Measurements from ENCODE around the gene OCLN. TPM values are rescaled to one million over a fixed set of nuclear protein-coding genes. Genes with fewer than 3 reads are reported as not detected.
"Not testable (repeated sequence)": the region's sequence is repeated elsewhere in the genome, so short reads cannot be mapped to it uniquely, and the experiment has no call there.

Gene OCLN
- total RNA-seq, 1 donor: 0.10 TPM

DNA sequence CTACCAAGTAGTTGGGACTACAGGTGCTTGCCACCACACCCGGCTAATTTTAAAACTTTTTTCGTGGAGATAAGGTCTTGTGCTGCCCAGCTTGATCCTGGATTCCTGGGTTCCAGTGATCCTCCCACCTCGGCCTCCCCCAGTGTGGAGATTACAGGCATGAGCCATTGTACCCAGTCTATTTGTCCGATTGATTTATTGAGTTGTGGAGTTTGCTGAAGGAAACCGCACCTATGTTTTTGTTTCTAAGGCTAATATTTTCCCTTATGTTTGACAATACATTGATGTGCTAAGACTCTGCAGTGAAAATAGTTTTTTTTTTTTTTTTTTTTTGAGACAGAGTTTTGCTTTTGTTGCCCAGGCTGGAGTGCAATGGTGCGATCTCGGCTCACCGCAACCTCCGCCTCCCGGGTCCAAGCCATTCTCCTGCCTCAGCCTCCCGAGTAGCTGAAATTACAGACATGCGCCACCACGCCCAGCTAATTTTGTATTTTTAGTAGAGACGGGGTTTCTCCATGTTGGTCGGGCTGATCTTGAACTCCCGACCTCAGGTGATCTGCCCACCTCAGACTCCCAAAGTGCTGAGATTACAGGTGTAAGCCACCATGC lies 20.0 kb upstream of the OCLN start:
- not testable (repeated sequence) for H3K4me1 ChIP-seq (ENCODE audit: insufficient read depth, low read length); H3K9me3 ChIP-seq (ENCODE audit: low read depth, low read length); H3K27me3 ChIP-seq (ENCODE audit: insufficient read depth, low read length)

DNA sequence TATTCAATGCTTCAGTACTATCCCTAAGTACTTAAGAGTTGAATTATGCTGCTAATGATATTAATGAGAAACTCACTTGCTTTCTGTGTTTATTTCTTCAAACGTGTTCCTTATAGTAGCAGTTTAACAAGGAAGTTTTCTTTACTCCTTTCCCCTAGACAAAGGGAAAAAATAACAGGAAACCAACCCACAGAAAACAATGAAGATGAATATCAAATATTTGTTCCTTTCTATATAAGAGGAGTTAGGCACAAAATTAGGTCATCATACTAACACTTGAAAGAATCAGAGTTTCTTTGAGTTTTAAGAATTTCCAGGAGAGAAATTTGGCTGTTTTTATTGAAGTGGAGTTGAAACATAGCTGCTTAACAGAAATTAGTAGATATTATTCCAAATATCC lies 15.4 kb upstream of the OCLN start:
- Histone ChIP-seq H3K27me3 (ENCODE audit: insufficient read depth, low read length) (no peaks in the 10 kb centered on the region), H3K9me3 (ENCODE audit: low read depth, low read length) (no peaks in the 10 kb centered on the region), H3K4me1 (ENCODE audit: insufficient read depth, low read length) (no peaks in the 10 kb centered on the region), H3K4me3 (ENCODE audit: low read length) (no peak overlapping the region)

More for the DNA sequence above, 20.0 kb upstream of the OCLN start:
- not testable (repeated sequence) for H3K4me3 ChIP-seq (ENCODE audit: low read length)

DNA sequence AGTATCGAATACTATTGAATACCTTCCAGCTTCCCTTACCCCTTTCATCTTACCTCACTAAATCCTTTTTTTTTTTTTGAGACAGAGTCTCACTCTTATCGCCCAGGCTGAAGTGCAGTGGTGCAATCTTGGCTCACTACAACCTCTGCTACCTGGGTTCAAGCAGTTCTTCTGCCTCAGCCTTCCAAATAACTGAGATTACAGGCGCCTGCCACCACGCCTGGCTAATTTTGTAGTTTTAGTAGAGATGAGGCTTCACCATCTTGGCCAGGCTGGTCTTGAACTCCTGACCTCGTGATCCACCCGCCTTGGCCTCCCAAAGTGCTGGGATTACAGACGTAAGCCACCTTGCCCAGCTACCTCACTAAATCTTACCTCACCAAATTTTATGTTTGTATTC lies 14.3 kb upstream of the OCLN start:
- H3K4me3 ChIP-seq (ENCODE audit: low read length); H3K4me1 ChIP-seq (ENCODE audit: insufficient read depth, low read length); H3K27me3 ChIP-seq (ENCODE audit: insufficient read depth, low read length); H3K9me3 ChIP-seq (ENCODE audit: low read depth, low read length): not testable (repeated sequence)

DNA sequence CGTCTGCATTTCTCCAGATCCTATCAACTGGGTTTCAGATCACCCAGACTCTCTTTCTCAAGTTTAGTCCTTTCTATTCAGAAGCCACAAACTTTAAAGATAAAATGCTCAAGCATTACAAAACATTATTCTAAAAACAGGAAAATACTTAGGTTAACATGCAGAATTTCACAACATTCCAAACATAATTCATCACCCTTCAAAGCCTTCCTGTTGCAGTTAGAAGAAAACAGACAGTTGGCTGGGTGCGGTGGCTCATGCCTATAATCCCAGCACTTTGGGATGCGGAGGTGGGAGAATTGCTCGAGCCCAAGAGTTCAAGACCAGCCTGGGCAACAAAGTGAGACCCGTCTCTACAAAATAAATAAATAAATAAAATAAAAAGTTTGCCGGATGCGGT lies 7.7 kb upstream of the OCLN start:
- Histone ChIP-seq H3K27me3 (ENCODE audit: insufficient read depth, low read length) (peaks cover 2% of the 10 kb centered on the region), H3K4me3 (ENCODE audit: low read length) (no peak overlapping the region), H3K4me1 (ENCODE audit: insufficient read depth, low read length) (peaks cover 11% of the 10 kb centered on the region), H3K9me3 (ENCODE audit: low read depth, low read length) (no peaks in the 10 kb centered on the region)

DNA sequence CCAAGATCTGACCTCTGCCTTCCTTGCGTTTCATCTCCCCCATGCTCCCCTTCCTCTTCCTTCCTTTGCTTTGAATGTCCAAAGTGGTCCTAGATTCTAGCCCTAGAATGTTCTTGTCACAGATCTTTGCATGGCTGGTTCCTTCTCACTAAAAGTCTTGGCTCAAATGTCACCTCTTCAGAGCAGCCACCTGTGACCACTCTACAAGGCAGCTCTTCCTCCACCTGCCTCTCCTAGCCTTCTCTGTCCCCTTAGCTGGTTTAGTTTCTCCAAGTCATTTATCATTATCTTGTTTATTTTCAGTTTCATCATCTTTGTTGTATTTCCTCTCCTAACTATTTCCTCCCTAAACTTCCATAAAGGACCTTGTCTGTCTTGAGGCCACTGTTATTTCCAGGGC lies 7.1 kb upstream of the OCLN start:
- no peak overlapping the region for H3K4me3 ChIP-seq (ENCODE audit: low read length)
- peaks cover 2% of the 10 kb centered on the region for H3K27me3 ChIP-seq (ENCODE audit: insufficient read depth, low read length)
- no peaks in the 10 kb centered on the region for H3K9me3 ChIP-seq (ENCODE audit: low read depth, low read length)
- H3K4me1 ChIP-seq (ENCODE audit: insufficient read depth, low read length): peaks cover 11% of the 10 kb centered on the region

DNA sequence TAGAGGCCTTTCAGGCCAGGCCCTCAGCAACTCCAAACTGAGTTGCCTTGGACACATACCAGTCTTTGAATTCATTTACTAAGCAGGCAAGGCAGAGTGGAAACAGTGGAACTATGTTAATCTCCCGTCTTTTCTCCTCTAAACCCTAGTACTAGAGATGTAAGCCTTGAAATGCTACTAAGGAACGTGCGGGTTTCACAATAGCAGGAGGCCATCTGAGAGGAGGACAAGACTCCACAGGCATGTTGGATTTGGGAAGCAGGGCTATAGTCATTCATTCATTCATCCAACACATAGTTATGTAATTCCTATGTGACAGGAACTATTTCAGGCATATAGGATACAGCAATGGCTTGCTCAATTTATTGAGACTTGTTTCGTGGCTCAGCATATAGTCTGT lies 3.3 kb upstream of the OCLN start:
- no peak overlapping the region for H3K4me3 ChIP-seq (ENCODE audit: low read length)

DNA sequence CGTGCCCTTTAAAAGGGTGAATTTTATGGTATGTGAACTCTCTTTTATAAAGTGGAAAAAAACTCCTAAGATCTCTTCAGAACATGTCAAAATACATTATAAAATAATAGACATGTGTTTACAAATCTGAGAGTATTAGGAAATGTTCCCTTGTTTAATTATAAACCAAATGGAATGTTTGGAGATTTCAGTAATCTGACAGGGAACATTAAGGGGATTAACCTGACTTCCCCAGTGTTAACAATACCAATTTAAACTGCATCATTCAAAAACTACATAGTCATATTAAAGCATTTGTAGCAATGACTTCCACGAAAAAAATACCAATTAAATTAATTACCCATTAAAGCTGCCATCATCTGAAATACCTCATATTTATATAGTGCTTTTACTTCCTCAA lies 1.6 kb upstream of the OCLN start:
- peaks cover 44% of the 10 kb centered on the region for H3K27me3 ChIP-seq (ENCODE audit: insufficient read depth, low read length)

More for the DNA sequence above, 3.3 kb upstream of the OCLN start:
- H3K9me3 ChIP-seq (ENCODE audit: low read depth, low read length): no peaks in the 10 kb centered on the region
- H3K4me1 ChIP-seq (ENCODE audit: insufficient read depth, low read length): peaks cover 32% of the 10 kb centered on the region
- H3K27me3 ChIP-seq (ENCODE audit: insufficient read depth, low read length): peaks cover 30% of the 10 kb centered on the region

DNA sequence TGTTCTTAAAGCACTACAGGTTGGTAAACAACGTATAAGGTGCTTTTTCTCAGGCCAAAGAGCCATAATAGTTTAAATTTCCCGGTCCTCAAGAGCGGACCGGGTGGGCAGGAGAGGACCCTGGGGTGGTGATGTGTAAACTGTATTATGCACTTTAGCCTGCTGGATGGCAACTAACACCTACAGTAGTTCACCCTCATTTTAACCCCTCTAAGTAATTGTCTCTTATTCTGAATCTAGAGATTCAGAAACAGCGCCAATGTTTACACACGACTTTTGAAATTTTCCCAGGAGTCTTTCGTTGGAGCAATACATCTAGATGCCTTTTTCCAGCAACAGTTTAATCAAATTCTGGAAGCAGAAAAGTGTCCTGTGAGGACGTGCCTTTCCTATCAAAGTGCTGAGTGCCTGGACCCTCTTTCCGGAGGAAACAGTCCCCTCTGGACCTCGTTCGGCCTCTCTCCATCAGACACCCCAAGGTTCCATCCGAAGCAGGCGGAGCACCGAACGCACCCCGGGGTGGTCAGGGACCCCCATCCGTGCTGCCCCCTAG lies 676 bp upstream of the OCLN start:
- no peaks in the 10 kb centered on the region for H3K9me3 ChIP-seq (ENCODE audit: low read depth, low read length)
- peaks cover 21% of the 10 kb centered on the region for H3K4me1 ChIP-seq (ENCODE audit: insufficient read depth, low read length)
- H3K27me3 ChIP-seq (ENCODE audit: insufficient read depth, low read length): peaks cover 44% of the 10 kb centered on the region
- H3K4me3 ChIP-seq (ENCODE audit: low read length): no peak overlapping the region

More for the DNA sequence above, 1.6 kb upstream of the OCLN start:
- no peak overlapping the region for H3K4me3 ChIP-seq (ENCODE audit: low read length)
- no peaks in the 10 kb centered on the region for H3K9me3 ChIP-seq (ENCODE audit: low read depth, low read length)
- H3K4me1 ChIP-seq (ENCODE audit: insufficient read depth, low read length): peaks cover 21% of the 10 kb centered on the region

DNA sequence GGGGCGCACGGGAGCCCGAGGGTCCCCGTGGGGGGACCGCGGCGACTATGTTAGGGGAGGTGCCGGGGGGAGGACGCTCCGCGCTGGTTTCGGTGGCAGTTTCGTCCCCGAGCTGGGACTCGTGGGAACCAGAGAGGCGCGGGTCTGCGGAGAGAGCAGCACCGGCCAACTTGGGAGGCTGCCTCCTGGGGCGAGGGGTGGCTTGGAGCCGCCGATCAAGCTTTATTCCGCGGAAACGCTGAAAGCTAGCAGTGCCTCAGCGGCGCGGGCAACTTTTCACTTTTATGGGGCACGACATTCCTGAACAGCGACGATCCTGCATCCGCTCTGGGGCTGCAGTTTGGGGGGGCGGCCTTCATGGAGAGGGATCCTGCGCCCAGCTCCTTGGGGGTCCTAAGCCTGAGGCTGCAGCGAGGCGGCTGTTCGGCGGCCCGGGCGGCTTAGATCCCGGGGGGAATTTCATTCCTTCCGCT lies 369 bp downstream of the OCLN start:
- Histone ChIP-seq H3K4me1 (ENCODE audit: insufficient read depth, low read length) (peaks cover 21% of the 10 kb centered on the region), H3K27me3 (ENCODE audit: insufficient read depth, low read length) (peaks cover 44% of the 10 kb centered on the region), H3K9me3 (ENCODE audit: low read depth, low read length) (no peaks in the 10 kb centered on the region), H3K4me3 (ENCODE audit: low read length) (peak overlapping the region; percentile 33)

DNA sequence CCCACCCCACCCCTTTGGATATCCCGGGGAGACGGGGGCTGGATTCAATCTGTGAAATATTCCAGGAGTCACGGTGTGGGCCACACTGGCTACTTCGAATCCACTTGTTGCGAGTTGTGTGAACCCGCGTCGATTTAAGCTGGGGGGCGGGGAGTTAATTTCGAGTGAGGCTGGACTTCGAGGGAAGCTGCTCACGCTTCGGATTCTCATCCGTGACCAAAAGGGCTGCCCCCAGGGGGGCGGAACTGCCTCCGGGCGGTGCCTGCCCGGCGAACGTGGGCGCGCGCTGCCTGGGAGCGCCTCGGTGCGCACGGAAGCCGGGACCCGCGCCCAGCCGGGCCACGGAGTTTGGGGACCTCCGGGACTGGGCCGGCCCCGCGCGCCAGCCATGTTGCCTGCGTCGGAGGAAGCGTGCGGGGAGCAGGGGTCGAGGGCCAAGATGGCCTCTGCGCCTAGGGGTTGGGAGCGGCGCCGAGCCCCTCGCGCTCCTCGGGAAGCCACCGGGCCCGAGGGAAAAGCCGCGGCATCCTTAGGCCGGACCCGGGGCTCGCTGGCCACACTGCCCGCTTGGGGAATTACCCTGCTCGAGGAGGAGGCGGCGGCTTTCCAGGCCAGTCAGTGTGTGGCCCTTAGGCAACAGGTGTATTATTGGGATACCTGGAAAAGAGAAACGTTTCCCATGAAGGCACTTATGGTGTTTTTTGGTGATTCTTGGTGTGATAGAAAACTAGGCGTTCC lies 975 bp downstream of the OCLN start:
- H3K9me3 ChIP-seq (ENCODE audit: low read depth, low read length): no peaks in the 10 kb centered on the region
- peak overlapping the region; percentile 33 for H3K4me3 ChIP-seq (ENCODE audit: low read length)

DNA sequence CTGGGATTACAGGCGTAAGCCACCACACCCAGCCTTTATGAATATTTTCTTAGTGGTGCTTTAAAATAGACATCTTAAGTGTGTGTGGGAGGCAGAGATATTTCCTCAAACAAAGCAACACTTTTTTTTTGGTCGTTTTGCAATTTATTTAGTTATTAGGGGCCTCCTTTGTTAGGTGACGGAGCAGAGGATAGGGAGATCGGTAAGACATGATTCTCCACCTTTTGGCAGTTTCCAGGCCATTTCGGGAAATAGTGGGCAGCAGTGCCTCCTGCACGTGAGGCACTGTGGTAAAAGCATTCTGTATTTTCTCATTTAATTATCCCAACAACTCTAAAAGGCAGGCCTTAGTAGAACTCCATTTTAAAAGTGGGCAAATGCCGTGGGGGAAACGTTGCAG lies 1.9 kb downstream of the OCLN start:
- Histone ChIP-seq H3K27me3 (ENCODE audit: insufficient read depth, low read length) (peaks cover 41% of the 10 kb centered on the region), H3K9me3 (ENCODE audit: low read depth, low read length) (no peaks in the 10 kb centered on the region), H3K4me1 (ENCODE audit: insufficient read depth, low read length) (peaks cover 21% of the 10 kb centered on the region), H3K4me3 (ENCODE audit: low read length) (no peak overlapping the region)

More for the DNA sequence above, 975 bp downstream of the OCLN start:
- H3K4me1 ChIP-seq (ENCODE audit: insufficient read depth, low read length): peaks cover 21% of the 10 kb centered on the region
- peaks cover 44% of the 10 kb centered on the region for H3K27me3 ChIP-seq (ENCODE audit: insufficient read depth, low read length)

DNA sequence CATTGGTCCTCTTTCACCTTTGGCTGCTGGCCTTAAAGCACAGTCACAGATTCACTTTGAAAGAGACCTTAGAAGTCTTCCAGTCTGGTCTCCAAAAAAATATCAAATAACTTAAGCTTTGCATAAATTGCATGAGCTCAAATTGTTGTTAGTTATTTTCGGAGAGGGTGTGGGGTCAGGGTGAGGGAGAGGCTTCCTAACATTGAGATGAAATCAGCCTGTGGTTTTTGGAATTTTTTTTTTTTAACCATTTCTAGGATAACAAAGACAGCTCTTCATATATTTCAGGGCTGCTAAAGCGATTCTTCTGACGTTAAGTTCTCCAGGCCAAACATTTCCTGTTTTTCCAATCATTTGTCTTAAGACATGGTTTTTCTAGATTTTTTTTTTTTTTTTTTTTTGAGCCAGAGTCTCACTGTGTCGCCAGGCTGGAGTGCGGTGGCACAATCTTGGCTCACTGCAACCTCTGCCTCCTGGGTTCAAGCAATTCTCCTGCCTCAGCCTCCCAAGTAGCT lies 4.5 kb downstream of the OCLN start:
- Histone ChIP-seq H3K9me3 (ENCODE audit: low read depth, low read length) (no peaks in the 10 kb centered on the region), H3K4me1 (ENCODE audit: insufficient read depth, low read length) (peaks cover 20% of the 10 kb centered on the region), H3K27me3 (ENCODE audit: insufficient read depth, low read length) (peaks cover 30% of the 10 kb centered on the region), H3K4me3 (ENCODE audit: low read length) (no peak overlapping the region)

DNA sequence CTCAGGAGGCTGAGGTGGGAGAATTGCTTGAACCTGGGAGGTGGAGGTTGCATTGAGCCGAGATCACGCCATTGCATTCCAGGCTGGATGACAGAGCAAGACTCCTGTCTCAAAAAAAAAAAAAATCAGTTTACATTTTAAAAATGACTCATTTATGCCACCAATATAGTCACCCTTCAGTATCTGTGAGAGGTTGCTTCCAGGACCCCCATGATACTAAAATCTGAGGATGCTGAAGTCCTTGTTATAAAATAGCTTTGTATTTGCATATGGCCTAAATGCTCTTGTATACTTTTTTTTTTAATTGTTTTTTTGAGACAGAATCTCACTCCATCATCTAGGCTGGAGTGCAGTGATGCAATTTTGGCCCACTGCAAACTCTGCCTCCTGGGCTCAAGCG lies 5.8 kb downstream of the OCLN start:
- peaks cover 18% of the 10 kb centered on the region for H3K27me3 ChIP-seq (ENCODE audit: insufficient read depth, low read length)
- peaks cover 8% of the 10 kb centered on the region for H3K4me1 ChIP-seq (ENCODE audit: insufficient read depth, low read length)
- H3K9me3 ChIP-seq (ENCODE audit: low read depth, low read length): no peaks in the 10 kb centered on the region
- H3K4me3 ChIP-seq (ENCODE audit: low read length): no peak overlapping the region

DNA sequence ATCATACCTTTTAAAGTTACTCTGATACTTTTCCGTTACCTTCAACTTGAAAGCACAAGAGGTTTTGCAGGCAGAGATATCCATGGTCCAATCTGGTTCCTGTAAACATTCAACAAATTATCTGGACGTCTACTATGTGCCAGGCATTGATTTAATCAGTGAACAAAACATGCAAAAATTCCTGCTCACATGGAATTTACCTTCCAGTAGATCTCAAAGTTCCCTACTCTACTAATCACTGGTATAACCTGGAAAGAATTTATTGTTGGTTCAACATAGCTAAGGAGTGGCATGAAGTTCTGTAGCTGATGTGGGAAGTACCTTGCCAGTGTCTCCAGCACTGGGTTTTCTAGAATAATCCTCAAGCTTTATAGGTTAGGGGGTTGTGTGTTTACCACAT lies 9.8 kb downstream of the OCLN start:
- no peak overlapping the region for H3K4me3 ChIP-seq (ENCODE audit: low read length)
- no peaks in the 10 kb centered on the region for H3K9me3 ChIP-seq (ENCODE audit: low read depth, low read length)
- H3K27me3 ChIP-seq (ENCODE audit: insufficient read depth, low read length): no peaks in the 10 kb centered on the region
- no peaks in the 10 kb centered on the region for H3K4me1 ChIP-seq (ENCODE audit: insufficient read depth, low read length)

DNA sequence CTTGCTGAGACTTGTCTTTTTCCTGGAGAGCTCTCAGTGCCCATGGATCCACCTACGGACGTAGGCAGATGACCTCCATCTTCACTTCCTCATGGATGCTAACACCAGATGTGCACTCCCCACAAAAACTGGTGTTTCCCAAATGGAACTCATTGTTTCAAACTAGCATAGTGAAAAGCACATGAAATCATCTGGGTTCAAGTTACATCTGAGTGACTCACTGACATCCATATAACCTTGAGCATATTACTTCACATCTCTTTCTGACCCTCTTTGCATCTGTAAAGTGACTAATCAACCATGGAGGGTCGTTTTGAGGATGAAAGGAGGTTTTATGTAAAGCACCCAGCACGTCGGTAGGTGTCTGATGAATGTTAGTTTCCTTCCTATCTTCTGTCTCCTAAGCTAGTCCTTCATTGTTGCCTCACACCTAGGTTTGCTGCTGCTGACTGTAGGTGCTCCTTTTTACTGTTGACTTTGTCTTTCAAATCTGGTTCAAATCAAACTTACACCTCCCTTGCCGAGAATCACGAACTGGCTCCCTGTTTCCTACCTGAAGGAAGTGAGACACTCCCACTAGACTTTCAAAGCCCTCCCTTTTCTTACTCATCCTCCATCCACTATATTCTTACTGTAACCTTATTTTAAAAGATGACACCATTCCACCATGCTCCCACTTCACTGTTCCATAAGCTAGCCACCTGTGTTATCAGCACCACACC lies 10.3 kb downstream of the OCLN start:
- no peaks in the 10 kb centered on the region for H3K9me3 ChIP-seq (ENCODE audit: low read depth, low read length)
- no peaks in the 10 kb centered on the region for H3K27me3 ChIP-seq (ENCODE audit: insufficient read depth, low read length)
- H3K4me1 ChIP-seq (ENCODE audit: insufficient read depth, low read length): no peaks in the 10 kb centered on the region
- no peak overlapping the region for H3K4me3 ChIP-seq (ENCODE audit: low read length)

Data from mononuclear cell (primary cell).